Stimulated activated naive CD8-positive, alpha-beta T cell treated with anti-CD3 and anti-CD28 coated beads, Interleukin-15, amount 100 ng/mL, for 72 hours (primary cell): ENCODE data around the gene ZNF486.
"Not testable (repeated sequence)": the region's sequence is repeated elsewhere in the genome, so short reads cannot be mapped to it uniquely, and the experiment has no call there.

Experiments used
- ATAC-seq: fragments of 150-1000 bp; cut with Tn5 transposase; 2 replicates; pipeline ENCODE4 v1.10.0; 2021; ENCODE audit warnings: mild to moderate bottlenecking, moderate library complexity
- DNase-seq, 2 donors: peaks; one replicate each; pipeline ENCODE4 v3.0.0; 2021 to 2022
- H3K27ac Mint-ChIP-seq, 2 donors: one replicate each; pipeline ENCODE4 v1.8.0; 2022; ENCODE audit warnings: mild to moderate bottlenecking in 2 of 2, mixed read lengths in 2 of 2, moderate library complexity in 2 of 2
- H3K27me3 Mint-ChIP-seq: one replicate; pipeline ENCODE4 v1.8.0; 2022; ENCODE audit warnings: mixed read lengths
- H3K4me1 Mint-ChIP-seq: one replicate; pipeline ENCODE4 v1.8.0; 2022; ENCODE audit warnings: mild to moderate bottlenecking, mixed read lengths
- H3K4me3 Mint-ChIP-seq, 2 donors: one replicate each; pipeline ENCODE4 v1.8.0; 2022; ENCODE audit warnings: mild to moderate bottlenecking in 2 of 2, mixed read lengths in 2 of 2, moderate library complexity in 1 of 2
- H3K9me3 Mint-ChIP-seq, 2 donors: one replicate each; pipeline ENCODE4 v1.8.0; 2022; ENCODE audit warnings: mixed read lengths in 2 of 2

ZNF486 gene

GRCh38 chr19:20167020-20167644 is at the start of gene ZNF486:
Gene ZNF486, plus strand, starts transcription at chr19:20167214. Its CDS starts 117 bp downstream, at chr19:20167331.
- DNase-seq (peak; percentile 92 to 97), ATAC-seq (peak; percentile 97)
- H3K4me3 Mint-ChIP-seq = peak within 1 kb of the TSS; percentile 94 to 99
- H3K27ac Mint-ChIP-seq = peak within 1 kb of the TSS; percentile 99 to 100
- peaks cover 35 to 36% of the 10 kb centered on the region in 2 donors for H3K9me3 Mint-ChIP-seq
- H3K4me1 Mint-ChIP-seq = peaks cover 31% of the 10 kb centered on the region
- H3K27me3 Mint-ChIP-seq = no peaks in the 10 kb centered on the region

- H3K27ac Mint-ChIP-seq = peak overlapping the region in 1 of 2 donors; percentile 19
- H3K9me3 Mint-ChIP-seq = peaks cover 25 to 43% of the 10 kb centered on the region in 2 donors
Observed at GRCh38 chr19:20118064-20118839, 48.8 kb upstream of the ZNF486 start.

GRCh38 chr19:20124879-20125278 is 42.1 kb upstream of the ZNF486 start:
- DNase-seq (no peak), ATAC-seq (no peak)
- no peak overlapping the region for H3K4me3 Mint-ChIP-seq
- H3K27me3 Mint-ChIP-seq = no peaks in the 10 kb centered on the region
- H3K27ac Mint-ChIP-seq = peak overlapping the region in 1 of 2 donors; percentile 42
- H3K9me3 Mint-ChIP-seq = peaks cover 26 to 42% of the 10 kb centered on the region in 2 donors
- H3K4me1 Mint-ChIP-seq = no peaks in the 10 kb centered on the region

More at GRCh38 chr19:20118064-20118839, 48.8 kb upstream of the ZNF486 start:
- H3K4me1 Mint-ChIP-seq, DNase-seq, ATAC-seq, H3K27me3 Mint-ChIP-seq, H3K4me3 Mint-ChIP-seq: not testable (repeated sequence)

- not testable (repeated sequence) for H3K27me3 Mint-ChIP-seq, ATAC-seq, H3K4me3 Mint-ChIP-seq, H3K4me1 Mint-ChIP-seq, H3K27ac Mint-ChIP-seq, DNase-seq
- H3K9me3 Mint-ChIP-seq = peaks cover 0 to 47% of the 10 kb centered on the region in 2 donors
Observed at GRCh38 chr19:20132933-20133332, 34.1 kb upstream of the ZNF486 start.

GRCh38 chr19:20137714-20138113 is 29.3 kb upstream of the ZNF486 start:
- H3K27me3 Mint-ChIP-seq, ATAC-seq, H3K27ac Mint-ChIP-seq, DNase-seq, H3K4me1 Mint-ChIP-seq, H3K4me3 Mint-ChIP-seq: not testable (repeated sequence)
- H3K9me3 Mint-ChIP-seq = peaks cover 14 to 49% of the 10 kb centered on the region in 2 donors

- H3K4me3 Mint-ChIP-seq = no peak overlapping the region
- no peaks in the 10 kb centered on the region for H3K27me3 Mint-ChIP-seq
- ATAC-seq = no peak
- DNase-seq = no peak
- H3K27ac Mint-ChIP-seq = no peak overlapping the region
- H3K9me3 Mint-ChIP-seq = peaks cover 9 to 24% of the 10 kb centered on the region in 2 donors
- H3K4me1 Mint-ChIP-seq = no peaks in the 10 kb centered on the region
Observed at GRCh38 chr19:20151617-20152145, 15.3 kb upstream of the ZNF486 start.

GRCh38 chr19:20152506-20152905 is 14.5 kb upstream of the ZNF486 start:
- peaks cover 9 to 24% of the 10 kb centered on the region in 2 donors for H3K9me3 Mint-ChIP-seq
- not testable (repeated sequence) for H3K27me3 Mint-ChIP-seq

GRCh38 chr19:20153281-20153680 is 13.7 kb upstream of the ZNF486 start:
- H3K27me3 Mint-ChIP-seq = no peaks in the 10 kb centered on the region
- no peaks in the 10 kb centered on the region for H3K4me1 Mint-ChIP-seq
- no peak overlapping the region for H3K4me3 Mint-ChIP-seq
- DNase-seq (no peak), ATAC-seq (no peak)
- H3K27ac Mint-ChIP-seq = no peak overlapping the region
- peaks cover 12 to 24% of the 10 kb centered on the region in 2 donors for H3K9me3 Mint-ChIP-seq

More at GRCh38 chr19:20152506-20152905, 14.5 kb upstream of the ZNF486 start:
- H3K4me3 Mint-ChIP-seq, DNase-seq, ATAC-seq, H3K4me1 Mint-ChIP-seq, H3K27ac Mint-ChIP-seq: not testable (repeated sequence)

GRCh38 chr19:20154636-20155035 is 12.4 kb upstream of the ZNF486 start:
- Mint-ChIP-seq H3K4me1 (no peaks in the 10 kb centered on the region), H3K27me3 (no peaks in the 10 kb centered on the region)
- ATAC-seq = no peak

GRCh38 chr19:20162821-20163220 is 4.2 kb upstream of the ZNF486 start:
- Mint-ChIP-seq H3K4me1 (peaks cover 20% of the 10 kb centered on the region), H3K4me3 (no peak overlapping the region), H3K27me3 (no peaks in the 10 kb centered on the region), H3K9me3 (peaks cover 42 to 52% of the 10 kb centered on the region in 2 donors), H3K27ac (no peak overlapping the region)
- ATAC-seq (no peak), DNase-seq (no peak)

More at GRCh38 chr19:20154636-20155035, 12.4 kb upstream of the ZNF486 start:
- H3K27ac Mint-ChIP-seq = no peak overlapping the region
- DNase-seq = no peak
- peaks cover 24 to 33% of the 10 kb centered on the region in 2 donors for H3K9me3 Mint-ChIP-seq
- H3K4me3 Mint-ChIP-seq = no peak overlapping the region

- Mint-ChIP-seq H3K27ac (no peak overlapping the region), H3K27me3 (no peaks in the 10 kb centered on the region), H3K4me3 (no peak overlapping the region), H3K9me3 (peaks cover 28 to 45% of the 10 kb centered on the region in 2 donors), H3K4me1 (peaks cover 30% of the 10 kb centered on the region)
- DNase-seq = no peak
- no peak for ATAC-seq
Observed at GRCh38 chr19:20164456-20164855, 2.6 kb upstream of the ZNF486 start.

GRCh38 chr19:20165971-20166592 is 932 bp upstream of the ZNF486 start:
- DNase-seq (no peak), ATAC-seq (no peak)
- no peaks in the 10 kb centered on the region for H3K27me3 Mint-ChIP-seq
- no peak overlapping the region for H3K4me3 Mint-ChIP-seq
- no peak overlapping the region for H3K27ac Mint-ChIP-seq
- H3K4me1 Mint-ChIP-seq = peaks cover 31% of the 10 kb centered on the region
- H3K9me3 Mint-ChIP-seq = peaks cover 27 to 42% of the 10 kb centered on the region in 2 donors

GRCh38 chr19:20167651-20168122 is 673 bp downstream of the ZNF486 start:
- peaks cover 30% of the 10 kb centered on the region in 2 donors for H3K9me3 Mint-ChIP-seq
- peaks cover 31% of the 10 kb centered on the region for H3K4me1 Mint-ChIP-seq
- H3K27ac Mint-ChIP-seq = peak overlapping the region; percentile 99 to 100
- DNase-seq = no peak
- H3K27me3 Mint-ChIP-seq = no peaks in the 10 kb centered on the region
- H3K4me3 Mint-ChIP-seq = peak overlapping the region; percentile 94 to 99
- no peak for ATAC-seq

GRCh38 chr19:20171285-20171684 is 4.3 kb downstream of the ZNF486 start:
- H3K4me3 Mint-ChIP-seq = no peak overlapping the region
- H3K9me3 Mint-ChIP-seq = peaks cover 0 to 14% of the 10 kb centered on the region in 2 donors

GRCh38 chr19:20175848-20176247 is 8.8 kb downstream of the ZNF486 start:
- ATAC-seq, H3K27ac Mint-ChIP-seq, H3K27me3 Mint-ChIP-seq, H3K4me1 Mint-ChIP-seq, DNase-seq, H3K4me3 Mint-ChIP-seq: not testable (repeated sequence)
- peaks cover 7 to 22% of the 10 kb centered on the region in 2 donors for H3K9me3 Mint-ChIP-seq

More at GRCh38 chr19:20171285-20171684, 4.3 kb downstream of the ZNF486 start:
- Mint-ChIP-seq H3K27me3 (no peaks in the 10 kb centered on the region), H3K27ac (no peak overlapping the region), H3K4me1 (peaks cover 19% of the 10 kb centered on the region)
- ATAC-seq (no peak), DNase-seq (no peak)
